Central memory CD8-positive, alpha-beta T cell (primary cell): Measurements from ENCODE around the gene DHX29.

Experiments
- ATAC-seq: fragments of 150-1000 bp; cut with Tn5 transposase; replicated peaks from 2 replicates; pipeline ENCODE4 v1.10.0; 2022; ENCODE audit warnings: mild to moderate bottlenecking, moderate FRiP score, moderate number of reproducible peaks; ENCODE audit not compliant: poor library complexity, severe bottlenecking; ENCODE audit errors: extremely low read depth
- DNase-seq, 2 donors: peaks; one replicate each; pipeline ENCODE4 v3.0.0; 2021; ENCODE audit warnings: low spot score in 2 of 2
- H3K27ac Mint-ChIP-seq: one replicate; pipeline ENCODE4 v1.8.0; 2022; ENCODE audit warnings: low read depth, mild to moderate bottlenecking, moderate library complexity, mixed read lengths
- H3K27me3 Mint-ChIP-seq: one replicate; pipeline ENCODE4 v1.8.0; 2022; ENCODE audit warnings: mixed read lengths
- H3K36me3 Mint-ChIP-seq: one replicate; pipeline ENCODE4 v1.8.0; 2022; ENCODE audit warnings: mild to moderate bottlenecking, moderate library complexity, mixed read lengths; ENCODE audit not compliant: insufficient read depth
- H3K4me1 Mint-ChIP-seq: one replicate; pipeline ENCODE4 v1.8.0; 2022; ENCODE audit warnings: mixed read lengths
- H3K4me3 Mint-ChIP-seq: one replicate; pipeline ENCODE4 v1.8.0; 2022; ENCODE audit warnings: mild to moderate bottlenecking, moderate library complexity, mixed read lengths
- H3K9me3 Mint-ChIP-seq: one replicate; pipeline ENCODE4 v1.8.0; 2022; ENCODE audit warnings: mixed read lengths

DHX29 gene

DNA sequence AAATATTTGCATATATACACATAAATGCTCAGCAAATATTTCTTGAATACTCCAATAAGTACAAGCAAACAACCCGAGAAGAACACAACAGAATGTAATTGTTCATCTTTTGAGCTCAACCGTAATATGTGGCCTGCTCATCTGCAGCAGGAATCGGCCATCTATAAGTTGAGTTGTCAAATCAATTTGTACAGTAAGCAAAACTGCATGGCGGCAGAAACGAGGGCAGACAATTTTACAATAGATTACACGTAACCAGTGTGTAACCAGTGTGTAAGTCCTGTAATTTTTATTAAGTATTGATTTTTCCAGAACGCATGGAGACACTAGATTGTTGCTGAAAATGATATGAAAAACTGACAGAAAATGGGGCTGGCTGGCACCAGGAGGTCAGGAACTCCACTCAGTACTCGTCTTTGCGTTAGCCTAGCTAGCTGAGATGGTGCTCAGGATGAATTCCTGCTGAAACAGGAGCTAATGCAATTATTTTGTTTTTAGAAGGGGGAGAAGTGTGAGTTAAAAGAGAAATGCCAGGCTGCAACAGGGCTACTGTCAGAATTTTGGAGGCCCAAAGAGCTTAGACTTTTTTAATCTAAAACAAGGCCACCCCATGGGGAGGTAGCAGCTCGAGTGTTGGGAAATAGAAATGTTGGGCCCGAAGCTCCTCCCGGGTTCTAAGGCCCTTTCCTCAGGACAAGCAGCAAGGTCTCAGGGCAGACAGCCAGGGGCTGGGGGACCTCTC is 682 bp downstream of the DHX29 start:
- Mint-ChIP-seq H3K9me3 (no peaks in the 10 kb centered on the region), H3K4me1 (peaks cover 20% of the 10 kb centered on the region), H3K4me3 (no peak overlapping the region), H3K36me3 (peaks cover 1% of the 10 kb centered on the region), H3K27me3 (no peaks in the 10 kb centered on the region), H3K27ac (no peak overlapping the region)
- no peak for ATAC-seq
- DNase-seq: no peak

DNA sequence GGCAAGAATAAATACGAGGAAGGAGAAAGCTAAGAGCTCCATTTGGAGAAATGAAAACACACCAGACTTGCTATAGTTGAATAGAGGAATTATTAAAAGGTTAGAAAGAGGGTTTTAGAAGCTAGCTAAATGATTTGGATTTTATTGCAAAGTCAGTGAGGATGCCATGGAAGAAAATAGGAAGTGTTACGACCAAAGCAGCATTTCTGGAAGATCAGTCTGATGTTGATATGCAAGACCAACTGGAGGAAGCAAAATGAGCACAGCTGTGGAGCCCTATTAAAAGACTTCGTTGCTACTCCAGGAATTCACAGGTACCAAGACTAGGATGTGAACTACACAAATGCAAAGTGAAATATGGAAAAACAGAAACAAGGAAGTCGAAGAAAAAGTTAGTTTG is 2.1 kb downstream of the DHX29 start:
- Mint-ChIP-seq H3K36me3 (peaks cover 1% of the 10 kb centered on the region), H3K27ac (no peak overlapping the region), H3K9me3 (no peaks in the 10 kb centered on the region), H3K4me3 (no peak overlapping the region), H3K4me1 (peaks cover 10% of the 10 kb centered on the region), H3K27me3 (no peaks in the 10 kb centered on the region)
- DNase-seq (no peak), ATAC-seq (no peak)

DNA sequence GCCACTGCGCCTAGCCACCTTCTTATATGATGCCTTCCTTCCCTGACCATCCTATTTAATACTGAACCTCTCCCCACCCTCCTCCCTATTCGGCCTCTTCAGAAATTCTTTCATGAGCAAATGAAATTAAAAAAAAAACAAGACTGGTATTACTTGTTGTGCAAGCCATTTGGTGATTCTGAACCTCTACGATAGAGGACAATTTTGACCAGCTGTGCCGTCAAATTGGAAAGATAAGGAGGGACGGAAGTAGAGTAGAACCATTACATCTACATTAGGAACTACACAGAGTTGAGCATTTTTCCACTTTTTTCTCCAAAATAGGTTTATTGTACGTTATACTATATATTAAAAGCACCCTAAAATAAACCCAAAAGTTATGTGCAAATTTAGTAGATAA is 2.9 kb downstream of the DHX29 start:
- ATAC-seq (no peak), DNase-seq (no peak)
- H3K27ac Mint-ChIP-seq: no peak overlapping the region
- H3K9me3 Mint-ChIP-seq: no peaks in the 10 kb centered on the region
- H3K27me3 Mint-ChIP-seq: no peaks in the 10 kb centered on the region
- no peak overlapping the region for H3K4me3 Mint-ChIP-seq
- H3K4me1 Mint-ChIP-seq: peaks cover 12% of the 10 kb centered on the region
- peaks cover 1% of the 10 kb centered on the region for H3K36me3 Mint-ChIP-seq

DNA sequence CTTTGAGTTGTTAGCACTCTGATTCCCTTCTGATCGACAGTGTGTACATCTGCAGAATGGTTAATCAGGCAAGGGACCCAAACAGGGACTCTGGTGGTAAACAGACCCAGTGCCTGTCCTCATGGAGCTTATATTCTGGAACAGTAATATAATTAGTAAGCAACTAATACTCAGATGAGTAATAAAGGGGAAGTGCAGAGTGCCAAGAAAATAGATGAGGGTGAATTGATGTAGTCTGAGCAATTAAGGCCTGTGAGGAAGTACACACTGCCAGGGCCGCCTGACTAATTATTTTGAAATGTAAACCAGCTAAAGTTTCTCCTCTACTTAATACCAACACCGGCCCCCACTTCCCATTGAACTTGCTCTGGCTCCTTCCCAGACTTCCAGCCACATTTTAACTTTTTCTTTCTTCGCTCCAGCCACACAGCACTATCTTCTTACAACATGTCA is 4.2 kb downstream of the DHX29 start:
- Mint-ChIP-seq H3K4me1 (peaks cover 17% of the 10 kb centered on the region), H3K27ac (no peak overlapping the region), H3K27me3 (no peaks in the 10 kb centered on the region), H3K36me3 (peaks cover 6% of the 10 kb centered on the region), H3K4me3 (no peak overlapping the region), H3K9me3 (no peaks in the 10 kb centered on the region)
- DNase-seq: no peak
- no peak for ATAC-seq

DNA sequence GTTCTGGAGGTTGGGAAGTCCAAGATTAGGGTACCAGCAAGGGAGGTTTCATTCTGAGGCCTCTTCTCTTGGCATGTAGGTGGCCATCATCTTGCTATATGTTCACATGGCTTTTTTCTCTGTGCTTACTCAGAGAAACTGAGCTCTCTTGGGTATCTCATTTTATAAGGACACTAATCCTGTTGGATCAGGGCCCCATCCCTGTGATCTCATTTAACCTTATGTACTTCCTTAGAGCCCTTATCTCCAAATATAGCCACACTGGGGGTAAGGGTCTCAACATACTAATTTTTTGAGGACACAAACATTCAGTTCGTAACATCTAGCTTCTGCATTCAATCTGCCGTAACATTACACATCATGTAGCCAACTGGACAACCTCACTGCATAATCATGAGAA is 6.6 kb downstream of the DHX29 start:
- no peaks in the 10 kb centered on the region for H3K9me3 Mint-ChIP-seq
- DNase-seq (no peak), ATAC-seq (no peak)
- H3K36me3 Mint-ChIP-seq: peaks cover 11% of the 10 kb centered on the region
- H3K4me1 Mint-ChIP-seq: peaks cover 17% of the 10 kb centered on the region
- no peak overlapping the region for H3K4me3 Mint-ChIP-seq
- H3K27ac Mint-ChIP-seq: no peak overlapping the region
- H3K27me3 Mint-ChIP-seq: no peaks in the 10 kb centered on the region

DNA sequence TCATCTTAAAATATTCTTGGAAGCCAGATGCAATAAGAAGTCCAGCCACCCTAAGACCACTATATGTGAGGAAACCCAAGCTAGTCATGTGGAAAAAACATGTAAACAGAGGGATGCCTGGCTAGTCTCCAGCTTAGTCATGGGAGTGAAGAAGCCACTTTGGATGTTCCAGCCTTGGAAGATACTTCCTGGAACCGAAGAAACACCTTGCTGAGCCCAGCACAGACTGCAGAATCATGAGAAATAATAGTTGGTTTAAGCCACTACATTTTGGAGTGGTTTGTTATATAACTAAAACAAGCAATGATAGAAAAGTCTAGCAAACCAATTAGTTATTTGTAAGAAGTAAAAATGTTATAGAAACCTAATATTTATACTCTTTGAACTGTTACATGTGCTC is 12.6 kb downstream of the DHX29 start:
- ATAC-seq: no peak
- H3K9me3 Mint-ChIP-seq: no peaks in the 10 kb centered on the region
- H3K27me3 Mint-ChIP-seq: no peaks in the 10 kb centered on the region
- no peak for DNase-seq
- no peak overlapping the region for H3K4me3 Mint-ChIP-seq
- H3K36me3 Mint-ChIP-seq: peaks cover 42% of the 10 kb centered on the region
- H3K4me1 Mint-ChIP-seq: peaks cover 7% of the 10 kb centered on the region
- H3K27ac Mint-ChIP-seq: no peak overlapping the region

DNA sequence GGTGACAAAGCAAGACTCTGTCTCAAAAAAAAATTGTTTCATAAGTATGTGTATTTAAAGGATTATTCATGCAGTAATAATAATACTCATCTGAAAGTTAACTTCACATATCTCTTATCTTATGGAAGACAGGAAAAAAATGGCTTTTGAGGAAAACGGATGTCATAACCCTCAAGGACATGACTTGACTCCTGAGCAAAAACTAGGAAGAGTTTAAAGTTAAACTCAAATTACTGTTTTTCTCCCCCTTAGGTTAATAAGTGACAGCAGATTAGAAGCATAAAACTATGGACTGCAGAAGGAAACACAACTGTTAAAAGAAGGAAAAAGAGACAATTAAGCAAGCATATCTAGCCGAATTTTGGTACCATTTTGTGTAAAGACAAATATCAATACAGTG is 16.5 kb downstream of the DHX29 start:
- Mint-ChIP-seq H3K36me3 (peaks cover 56% of the 10 kb centered on the region), H3K4me1 (no peaks in the 10 kb centered on the region), H3K4me3 (no peak overlapping the region), H3K27ac (no peak overlapping the region), H3K27me3 (no peaks in the 10 kb centered on the region), H3K9me3 (no peaks in the 10 kb centered on the region)
- ATAC-seq (no peak), DNase-seq (no peak)

DNA sequence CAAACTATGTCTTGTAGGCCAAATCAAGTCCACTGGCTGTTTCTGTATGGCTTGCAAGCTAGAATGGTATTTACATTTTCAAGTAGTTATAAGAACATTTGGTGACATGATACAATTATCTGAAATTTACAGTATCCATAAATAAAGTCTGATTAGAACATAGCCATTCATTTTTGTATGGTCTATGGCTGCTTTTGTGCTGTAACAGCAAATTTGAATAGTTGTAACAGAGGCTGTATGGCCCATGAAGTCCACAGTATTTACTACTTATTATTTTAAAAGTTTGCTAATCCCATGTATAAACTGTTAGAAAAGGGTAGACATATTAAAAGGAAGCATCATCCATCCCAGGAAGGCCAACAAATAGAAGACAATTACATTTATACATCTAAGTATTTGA is 17.7 kb downstream of the DHX29 start:
- no peak for DNase-seq
- Mint-ChIP-seq H3K27me3 (no peaks in the 10 kb centered on the region), H3K4me1 (no peaks in the 10 kb centered on the region), H3K36me3 (peaks cover 60% of the 10 kb centered on the region), H3K4me3 (no peak overlapping the region), H3K9me3 (no peaks in the 10 kb centered on the region), H3K27ac (no peak overlapping the region)
- no peak for ATAC-seq

DNA sequence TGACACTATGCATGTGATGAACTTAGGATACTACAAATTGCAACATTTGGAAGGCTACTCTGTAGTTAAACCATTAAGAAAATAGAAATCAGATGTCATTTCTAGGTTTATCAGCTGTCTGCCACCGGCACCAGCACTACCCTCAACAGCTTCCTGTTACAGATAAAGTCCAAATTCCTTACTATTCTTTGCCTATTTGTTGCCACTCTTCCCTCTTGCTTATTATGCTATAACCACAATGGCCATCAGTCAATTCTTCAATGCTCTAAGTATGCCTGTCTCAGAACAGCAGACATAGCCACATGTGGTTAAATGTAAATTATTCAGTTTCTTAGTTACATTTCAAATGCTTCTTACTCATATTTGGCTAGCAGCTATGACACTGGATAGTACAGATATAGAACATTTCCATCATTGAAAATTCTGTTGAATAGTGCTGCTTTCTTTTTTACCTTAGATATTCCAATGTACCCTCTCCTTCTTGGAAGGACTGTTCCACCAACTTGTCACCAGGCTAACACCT is 21.0 kb downstream of the DHX29 start:
- H3K27ac Mint-ChIP-seq: no peak overlapping the region

DNA sequence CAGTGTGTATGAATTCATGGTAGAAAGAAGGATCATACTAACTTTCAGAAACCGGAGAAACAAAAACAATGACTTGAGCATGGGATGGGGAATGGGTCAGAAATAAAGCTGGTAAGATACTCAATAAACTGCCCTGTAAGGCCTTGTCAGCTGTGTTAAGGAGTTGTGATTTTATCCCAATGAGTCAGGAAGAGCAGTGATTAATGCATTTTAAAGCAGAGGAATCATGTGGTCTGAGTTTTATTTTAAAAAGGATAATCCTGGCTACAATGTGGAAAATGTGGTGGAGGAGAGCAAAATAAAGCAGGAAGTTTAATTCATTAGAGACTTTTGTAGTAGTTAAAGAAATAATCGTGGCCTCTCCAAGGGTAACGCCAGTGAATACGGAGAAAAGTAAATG is 28.7 kb downstream of the DHX29 start:
- Mint-ChIP-seq H3K9me3 (no peaks in the 10 kb centered on the region), H3K27ac (peak overlapping the region; percentile 60), H3K4me1 (no peaks in the 10 kb centered on the region), H3K4me3 (no peak overlapping the region), H3K27me3 (no peaks in the 10 kb centered on the region), H3K36me3 (peaks cover 51% of the 10 kb centered on the region)
- ATAC-seq: no peak
- DNase-seq: no peak

More for the DNA sequence above, 21.0 kb downstream of the DHX29 start:
- H3K36me3 Mint-ChIP-seq: peaks cover 59% of the 10 kb centered on the region
- no peaks in the 10 kb centered on the region for H3K9me3 Mint-ChIP-seq
- ATAC-seq (no peak), DNase-seq (no peak)
- H3K27me3 Mint-ChIP-seq: no peaks in the 10 kb centered on the region
- no peak overlapping the region for H3K4me3 Mint-ChIP-seq
- no peaks in the 10 kb centered on the region for H3K4me1 Mint-ChIP-seq

DNA sequence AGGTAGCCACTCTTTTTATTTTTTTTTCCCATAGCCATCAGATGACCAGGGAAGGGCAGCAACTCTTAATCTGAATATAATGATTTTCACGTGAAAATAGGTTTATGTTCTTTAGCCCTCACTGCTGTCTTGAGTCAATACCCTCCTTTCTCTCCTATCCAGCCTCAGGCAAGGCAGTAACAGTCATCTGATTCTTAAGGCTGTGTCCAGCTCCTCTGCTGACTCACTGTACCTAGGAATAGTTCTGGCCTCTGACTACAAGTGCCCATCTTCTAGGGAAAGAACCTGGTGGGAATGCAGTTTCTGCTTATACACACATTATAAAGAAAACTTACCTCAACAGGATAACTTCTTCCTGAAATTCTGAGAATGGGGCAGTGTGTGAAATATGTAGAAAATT is 30.7 kb downstream of the DHX29 start:
- no peaks in the 10 kb centered on the region for H3K27me3 Mint-ChIP-seq
- H3K4me3 Mint-ChIP-seq: no peak overlapping the region
- ATAC-seq (no peak), DNase-seq (no peak)
- H3K9me3 Mint-ChIP-seq: no peaks in the 10 kb centered on the region
- H3K36me3 Mint-ChIP-seq: peaks cover 48% of the 10 kb centered on the region
- H3K27ac Mint-ChIP-seq: no peak overlapping the region
- no peaks in the 10 kb centered on the region for H3K4me1 Mint-ChIP-seq

DNA sequence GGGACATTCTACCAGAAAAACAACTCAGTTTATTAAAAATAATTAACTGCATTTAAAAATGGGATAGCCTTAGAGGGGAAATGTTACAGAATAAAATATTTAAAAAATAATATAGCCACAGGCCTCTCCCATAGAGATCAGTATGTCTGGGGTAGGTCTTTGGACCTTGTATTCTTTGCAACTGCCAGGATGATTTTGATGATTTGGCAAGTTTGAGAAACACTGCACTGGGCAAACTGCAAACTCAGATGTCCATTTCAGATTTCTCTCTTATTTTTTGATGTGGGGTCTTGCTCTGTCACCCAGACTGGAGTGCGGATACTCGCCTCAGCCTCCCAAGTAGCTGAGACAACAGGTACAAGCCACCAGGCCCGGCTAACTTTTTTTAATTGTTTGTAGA is 49.2 kb downstream of the DHX29 start:
- Mint-ChIP-seq H3K4me1 (no peaks in the 10 kb centered on the region), H3K27me3 (no peaks in the 10 kb centered on the region), H3K36me3 (peaks cover 49% of the 10 kb centered on the region), H3K4me3 (no peak overlapping the region), H3K27ac (no peak overlapping the region), H3K9me3 (no peaks in the 10 kb centered on the region)
- DNase-seq: no peak
- no peak for ATAC-seq

DNA sequence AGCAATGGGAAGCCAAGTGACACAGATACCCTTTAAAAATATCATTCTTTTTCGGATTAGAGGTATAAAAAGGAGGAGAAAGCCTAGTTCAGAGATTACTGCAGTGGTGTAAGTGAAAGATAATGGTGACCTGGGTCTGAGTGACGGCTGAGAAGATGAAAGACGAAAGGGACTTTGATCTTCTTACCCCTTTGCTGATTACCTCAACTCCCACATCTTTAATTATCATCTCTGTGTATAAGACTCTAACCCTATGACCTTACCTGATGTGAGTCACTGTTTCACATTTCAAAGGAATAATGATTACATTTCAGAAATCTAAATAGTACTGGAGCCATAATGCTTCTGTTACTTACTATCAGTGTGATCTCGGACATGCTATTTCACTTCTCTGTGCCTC is 52.7 kb downstream of the DHX29 start:
- Mint-ChIP-seq H3K9me3 (no peaks in the 10 kb centered on the region), H3K36me3 (peaks cover 27% of the 10 kb centered on the region), H3K27ac (no peak overlapping the region), H3K4me3 (no peak overlapping the region), H3K27me3 (no peaks in the 10 kb centered on the region), H3K4me1 (no peaks in the 10 kb centered on the region)
- no peak for DNase-seq
- no peak for ATAC-seq
